ENCODE measurements around the gene INO80.
A peak's percentile ranks its signal among the peaks of the same experiment; 100 is the strongest.

The INO80 gene

GRCh38 chr15:41004490-41004889 lies 111.6 kb downstream of the INO80 start:
- DNase-seq (ENCODE audit: low read depth, low spot score): no peak

- no peak for DNase-seq (ENCODE audit: low read depth, low spot score)
Measured at GRCh38 chr15:41001524-41002214, 114.4 kb downstream of the INO80 start.

- no peak for DNase-seq (ENCODE audit: low read depth, low spot score)
Measured at GRCh38 chr15:40999190-40999589, 116.9 kb downstream of the INO80 start.

GRCh38 chr15:40995656-40996055 lies 120.4 kb downstream of the INO80 start:
- no peak for DNase-seq (ENCODE audit: low read depth, low spot score)

- DNase-seq (ENCODE audit: low read depth, low spot score): no peak
Measured at GRCh38 chr15:40992825-40993224, 123.3 kb downstream of the INO80 start.

- peak; percentile 28 for DNase-seq (ENCODE audit: low read depth, low spot score)
Measured at GRCh38 chr15:40992241-40992741, 123.8 kb downstream of the INO80 start.

GRCh38 chr15:40991355-40991754 lies 124.7 kb downstream of the INO80 start:
- no peak for DNase-seq (ENCODE audit: low read depth, low spot score)

GRCh38 chr15:40990789-40991188 lies 125.3 kb downstream of the INO80 start:
- no peak for DNase-seq (ENCODE audit: low read depth, low spot score)

GRCh38 chr15:40990080-40990479 lies 126.0 kb downstream of the INO80 start:
- DNase-seq (ENCODE audit: low read depth, low spot score): peak; percentile 39

- DNase-seq (ENCODE audit: low read depth, low spot score): no peak
Measured at GRCh38 chr15:40988156-40988555, 127.9 kb downstream of the INO80 start.

- DNase-seq (ENCODE audit: low read depth, low spot score): no peak
Measured at GRCh38 chr15:40986820-40987219, 129.3 kb downstream of the INO80 start.

GRCh38 chr15:40985541-40986330 lies 130.3 kb downstream of the INO80 start:
- DNase-seq (ENCODE audit: low read depth, low spot score): peak; percentile 20

- DNase-seq (ENCODE audit: low read depth, low spot score): peak; percentile 67
Measured at GRCh38 chr15:40984964-40985363, 131.1 kb downstream of the INO80 start.

GRCh38 chr15:40984406-40984805 lies 131.7 kb downstream of the INO80 start:
- DNase-seq (ENCODE audit: low read depth, low spot score): no peak

- peak; percentile 81 for DNase-seq (ENCODE audit: low read depth, low spot score)
Measured at GRCh38 chr15:40982855-40983254, 133.2 kb downstream of the INO80 start.

- DNase-seq (ENCODE audit: low read depth, low spot score): no peak
Measured at GRCh38 chr15:40981186-40981585, 134.9 kb downstream of the INO80 start.

GRCh38 chr15:40978562-40978961 lies 137.5 kb downstream of the INO80 start:
- DNase-seq (ENCODE audit: low read depth, low spot score): no peak

GRCh38 chr15:40978141-40978540 lies 137.9 kb downstream of the INO80 start:
- DNase-seq (ENCODE audit: low read depth, low spot score): no peak

GRCh38 chr15:40976819-40977218 lies 139.3 kb downstream of the INO80 start:
- no peak for DNase-seq (ENCODE audit: low read depth, low spot score)

GRCh38 chr15:40974879-40975278 lies 141.2 kb downstream of the INO80 start:
- DNase-seq (ENCODE audit: low read depth, low spot score): no peak

- no peak for DNase-seq (ENCODE audit: low read depth, low spot score)
Measured at GRCh38 chr15:40969363-40969762, 146.7 kb downstream of the INO80 start.

GRCh38 chr15:40968290-40969085 lies 147.6 kb downstream of the INO80 start:
- DNase-seq (ENCODE audit: low read depth, low spot score): no peak
